T-helper 2 cell treated with Interferon-gamma antibody and Interleukin-4, amounts not matched to agents 5 μg/mL and 100 μg/mL, for 36 hours (primary cell): ENCODE results near the gene SERINC4.
A peak's percentile ranks its signal among the peaks of the same experiment; 100 is the strongest.

ENCODE experiments used
- DNase-seq: peaks from one replicate; pipeline ENCODE4 v3.0.0; 2021; ENCODE audit warnings: low spot score
- H3K27ac Mint-ChIP-seq: one replicate; pipeline ENCODE4 v1.8.0; 2021; ENCODE audit warnings: mild to moderate bottlenecking, mixed read lengths
- H3K27me3 Mint-ChIP-seq: one replicate; pipeline ENCODE4 v1.8.0; 2021; ENCODE audit warnings: low read depth, mixed read lengths
- H3K36me3 Mint-ChIP-seq: one replicate; pipeline ENCODE4 v1.8.0; 2021; ENCODE audit warnings: low read depth, mixed read lengths
- H3K4me1 Mint-ChIP-seq: one replicate; pipeline ENCODE4 v1.8.0; 2021; ENCODE audit warnings: low read depth, mixed read lengths
- H3K4me3 Mint-ChIP-seq: one replicate; pipeline ENCODE4 v1.8.0; 2022; ENCODE audit warnings: mild to moderate bottlenecking, moderate library complexity, mixed read lengths
- H3K9me3 Mint-ChIP-seq: one replicate; pipeline ENCODE4 v1.8.0; 2021; ENCODE audit warnings: mixed read lengths

The SERINC4 gene

DNA sequence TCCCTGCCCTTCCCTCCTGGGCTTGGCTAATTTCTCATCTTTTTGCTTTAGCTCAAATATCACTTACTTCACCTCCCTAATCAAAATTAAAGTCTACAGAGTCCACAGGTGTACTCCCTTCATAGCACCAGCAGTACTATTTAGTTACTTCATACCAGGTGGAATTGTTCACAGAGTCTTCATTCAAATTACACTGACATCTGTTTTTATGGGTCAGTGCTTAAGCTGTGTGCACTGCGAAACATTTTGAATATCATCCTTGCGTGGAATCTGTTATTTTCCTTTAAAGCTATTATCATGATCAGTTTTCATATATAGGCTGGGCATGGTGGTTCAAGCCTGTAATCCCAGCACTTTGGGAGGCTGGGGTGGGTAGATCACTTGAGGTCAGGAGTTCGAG lies 10.6 kb downstream of the SERINC4 start:
- Mint-ChIP-seq H3K36me3 (peaks cover 21% of the 10 kb centered on the region), H3K27me3 (no peaks in the 10 kb centered on the region), H3K9me3 (no peaks in the 10 kb centered on the region), H3K4me1 (peaks cover 17% of the 10 kb centered on the region), H3K27ac (no peak overlapping the region), H3K4me3 (no peak overlapping the region)
- no peak for DNase-seq

DNA sequence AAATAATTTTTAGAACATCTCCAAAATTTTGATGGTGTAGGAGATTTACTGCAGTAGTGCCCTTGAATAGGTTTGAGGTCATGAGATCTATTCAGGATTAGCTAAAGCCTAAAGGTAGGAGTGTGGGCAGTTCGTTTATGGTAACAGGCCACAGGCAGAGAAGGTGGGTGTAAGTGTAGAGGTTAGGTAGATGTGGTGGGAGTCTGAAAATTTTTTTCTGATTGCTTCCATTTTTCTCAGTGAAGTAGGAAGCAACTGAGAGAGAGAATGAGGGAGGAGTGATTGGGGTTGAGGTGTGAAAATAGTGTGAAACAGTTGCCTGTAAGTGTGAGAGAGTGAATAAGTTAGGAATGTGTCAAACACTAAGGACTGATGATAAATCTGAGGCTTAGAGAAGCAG lies 21.0 kb downstream of the SERINC4 start:
- peak overlapping the region; percentile 33 for H3K4me3 Mint-ChIP-seq
- no peaks in the 10 kb centered on the region for H3K9me3 Mint-ChIP-seq
- no peak overlapping the region for H3K27ac Mint-ChIP-seq
- H3K4me1 Mint-ChIP-seq = peaks cover 15% of the 10 kb centered on the region
- H3K27me3 Mint-ChIP-seq = peaks cover 15% of the 10 kb centered on the region
- no peak for DNase-seq
- peaks cover 3% of the 10 kb centered on the region for H3K36me3 Mint-ChIP-seq

DNA sequence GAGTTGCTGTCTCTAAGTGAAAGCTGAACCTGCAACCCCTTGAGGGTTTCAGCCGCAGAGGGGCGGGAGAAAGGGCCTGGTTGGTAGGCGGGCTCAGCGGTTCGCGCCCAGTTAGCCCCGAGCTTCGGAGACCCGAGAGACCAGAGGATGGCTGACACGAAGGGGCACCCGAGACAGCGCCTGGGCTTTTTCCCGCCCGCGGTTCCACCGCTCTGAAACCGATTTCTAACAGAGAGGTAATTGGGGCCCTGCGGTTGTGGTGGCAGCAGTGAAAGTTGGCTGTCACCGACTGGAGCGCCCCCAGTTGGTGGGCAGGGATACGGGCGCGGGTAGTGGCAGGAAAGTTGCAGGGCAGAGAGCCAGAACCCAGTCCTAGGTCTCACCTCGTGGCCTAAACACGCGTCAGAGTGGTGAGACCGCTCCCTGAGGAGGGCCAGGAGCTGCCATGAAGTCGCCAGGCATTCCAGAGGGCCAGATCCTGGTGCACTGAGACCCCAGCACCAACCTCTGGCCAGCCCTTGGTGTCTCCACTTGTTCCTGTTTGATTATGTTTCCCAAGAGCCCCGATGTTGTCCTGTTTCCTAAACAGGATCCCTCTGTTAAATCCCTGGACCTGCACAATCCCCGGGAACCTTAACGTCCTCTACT lies 22.6 kb downstream of the SERINC4 start:
- Mint-ChIP-seq H3K36me3 (peaks cover 9% of the 10 kb centered on the region), H3K27ac (peak overlapping the region; percentile 91), H3K27me3 (peaks cover 15% of the 10 kb centered on the region), H3K4me1 (peaks cover 15% of the 10 kb centered on the region), H3K4me3 (peak overlapping the region; percentile 93), H3K9me3 (no peaks in the 10 kb centered on the region)
- peak; percentile 87 for DNase-seq

GRCh38 chr15:43776718-43777266 lies 23.2 kb downstream of the SERINC4 start, which contains the start of gene ELL3:
Gene ELL3 (minus strand): TSS chr15:43776966. CDS start chr15:43776901, 65 bp downstream.
- peak; percentile 67 for DNase-seq
- Mint-ChIP-seq H3K9me3 (no peaks in the 10 kb centered on the region), H3K4me3 (peak within 1 kb of the TSS; percentile 93), H3K27ac (peak within 1 kb of the TSS; percentile 91), H3K4me1 (peaks cover 15% of the 10 kb centered on the region), H3K27me3 (peaks cover 11% of the 10 kb centered on the region), H3K36me3 (peaks cover 15% of the 10 kb centered on the region)

DNA sequence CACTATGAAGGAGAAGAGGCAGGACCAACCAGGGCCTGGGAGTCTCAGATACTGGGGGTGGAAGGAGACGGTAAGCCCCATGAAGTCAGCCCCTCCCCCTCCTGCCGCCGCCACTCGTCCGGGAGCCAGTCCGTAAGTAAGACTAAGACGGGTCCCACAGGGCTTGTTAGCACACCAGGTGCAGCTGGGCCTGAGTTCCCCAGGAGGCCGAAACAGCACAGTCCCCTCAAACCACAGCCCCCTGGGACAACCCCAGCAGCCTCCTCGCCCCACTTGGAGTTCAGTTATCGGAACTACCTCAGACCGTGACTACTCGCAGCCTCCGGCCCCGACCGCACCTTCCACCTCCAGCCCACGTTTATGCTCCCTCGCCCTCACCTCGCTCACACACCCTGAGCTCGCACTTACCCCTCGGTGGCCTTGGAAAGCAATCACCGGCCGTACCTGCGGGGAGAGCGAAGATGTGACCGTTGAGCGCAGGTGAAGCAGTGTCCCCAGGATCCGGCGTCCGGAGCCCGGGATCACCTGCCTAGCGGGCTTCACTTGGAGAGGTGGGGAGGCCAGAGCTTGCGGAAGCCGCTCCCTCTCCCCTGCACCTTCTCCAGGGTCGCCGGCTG lies 23.8 kb downstream of the SERINC4 start:
- peak overlapping the region; percentile 93 for H3K4me3 Mint-ChIP-seq
- H3K36me3 Mint-ChIP-seq = peaks cover 20% of the 10 kb centered on the region
- H3K4me1 Mint-ChIP-seq = peaks cover 15% of the 10 kb centered on the region
- H3K9me3 Mint-ChIP-seq = no peaks in the 10 kb centered on the region
- peaks cover 11% of the 10 kb centered on the region for H3K27me3 Mint-ChIP-seq
- no peak overlapping the region for H3K27ac Mint-ChIP-seq
- no peak for DNase-seq

- Mint-ChIP-seq H3K4me1 (peaks cover 15% of the 10 kb centered on the region), H3K4me3 (no peak overlapping the region), H3K27ac (peak overlapping the region; percentile 42), H3K27me3 (peaks cover 9% of the 10 kb centered on the region), H3K36me3 (peaks cover 25% of the 10 kb centered on the region), H3K9me3 (no peaks in the 10 kb centered on the region)
- no peak for DNase-seq
Observed at GRCh38 chr15:43775411-43775965, 24.5 kb downstream of the SERINC4 start.

GRCh38 chr15:43774062-43774461 lies 26.0 kb downstream of the SERINC4 start:
- Mint-ChIP-seq H3K4me3 (no peak overlapping the region), H3K27ac (no peak overlapping the region), H3K4me1 (peaks cover 15% of the 10 kb centered on the region), H3K36me3 (peaks cover 39% of the 10 kb centered on the region), H3K27me3 (peaks cover 4% of the 10 kb centered on the region), H3K9me3 (no peaks in the 10 kb centered on the region)
- no peak for DNase-seq

DNA sequence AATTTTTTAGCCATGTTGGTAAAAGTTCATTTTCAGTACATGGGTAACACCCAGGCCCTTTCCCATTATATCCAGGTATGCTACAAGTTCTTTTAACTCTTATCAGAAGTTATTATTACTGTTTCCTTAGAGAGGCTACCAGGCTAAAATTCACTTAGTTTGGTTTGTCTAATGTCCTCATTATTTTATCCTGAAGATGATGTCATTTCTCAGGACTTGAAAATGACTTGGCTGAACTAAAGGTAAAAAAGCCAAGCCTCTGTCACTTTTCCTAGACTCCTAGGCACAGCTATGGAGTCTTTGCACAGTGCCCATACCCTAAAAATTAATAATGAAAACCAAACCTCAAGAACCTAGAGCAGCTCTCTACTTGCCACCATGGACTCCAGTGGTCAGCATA lies 27.4 kb downstream of the SERINC4 start:
- DNase-seq = no peak
- H3K36me3 Mint-ChIP-seq = peaks cover 53% of the 10 kb centered on the region

DNA sequence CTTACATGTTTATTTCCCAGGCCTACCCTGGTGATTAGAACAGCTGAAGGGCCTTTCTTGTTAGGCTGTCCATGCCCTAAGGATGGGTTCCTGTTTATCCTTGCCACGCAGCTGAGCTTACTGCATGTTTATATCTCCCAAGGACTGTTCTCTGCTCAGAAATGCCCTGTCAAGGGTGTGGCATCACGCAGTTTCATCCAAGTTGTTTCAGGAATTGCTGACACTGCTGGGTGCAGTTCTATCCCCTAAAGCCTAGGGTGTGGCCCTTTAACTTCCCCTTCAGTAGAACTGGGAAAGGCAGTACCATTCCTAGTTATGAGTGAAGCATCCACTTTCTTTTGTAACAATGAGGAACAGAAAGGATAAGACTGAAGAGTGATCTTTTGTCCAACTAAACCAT lies 28.2 kb downstream of the SERINC4 start:
- Mint-ChIP-seq H3K36me3 (peaks cover 54% of the 10 kb centered on the region), H3K4me1 (peaks cover 7% of the 10 kb centered on the region), H3K9me3 (no peaks in the 10 kb centered on the region), H3K4me3 (no peak overlapping the region), H3K27me3 (no peaks in the 10 kb centered on the region), H3K27ac (no peak overlapping the region)
- no peak for DNase-seq

More for the DNA sequence above, 27.4 kb downstream of the SERINC4 start:
- no peaks in the 10 kb centered on the region for H3K9me3 Mint-ChIP-seq
- H3K27me3 Mint-ChIP-seq = no peaks in the 10 kb centered on the region
- no peak overlapping the region for H3K27ac Mint-ChIP-seq
- H3K4me1 Mint-ChIP-seq = peaks cover 11% of the 10 kb centered on the region
- no peak overlapping the region for H3K4me3 Mint-ChIP-seq

- H3K27ac Mint-ChIP-seq = peak overlapping the region; percentile 41
- no peak for DNase-seq
Observed at GRCh38 chr15:43769584-43770228, 30.3 kb downstream of the SERINC4 start.

DNA sequence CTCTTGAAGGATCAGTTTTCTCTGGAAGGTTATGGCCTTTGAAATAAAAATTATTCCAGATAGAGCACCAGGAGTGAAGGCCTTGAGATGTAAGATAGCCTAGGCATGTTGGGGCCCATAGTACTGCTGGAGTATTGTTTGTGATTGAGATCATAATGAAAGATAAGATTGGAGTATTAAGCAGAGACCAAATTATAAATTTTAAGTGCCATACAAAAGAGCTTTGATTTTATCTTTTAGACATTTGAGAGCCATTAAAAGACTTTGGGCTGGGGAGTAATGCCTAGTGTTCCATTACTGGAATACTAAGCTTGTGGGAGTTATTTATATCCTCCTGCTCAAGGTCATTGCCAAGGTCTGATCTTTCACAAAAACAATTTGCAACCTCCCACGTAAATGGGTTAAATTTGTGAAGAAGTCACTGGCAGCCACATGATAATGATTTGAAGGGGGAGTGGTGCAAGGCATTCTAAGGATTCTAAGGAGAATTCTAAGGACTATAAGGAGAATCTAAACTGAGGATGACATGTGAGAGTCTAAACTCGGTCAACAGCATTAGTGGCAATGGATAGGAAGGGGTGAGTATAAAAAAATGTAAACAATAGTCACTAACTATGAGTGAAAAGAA lies 36.1 kb downstream of the SERINC4 start:
- no peak overlapping the region for H3K27ac Mint-ChIP-seq
- H3K9me3 Mint-ChIP-seq = no peaks in the 10 kb centered on the region
- H3K36me3 Mint-ChIP-seq = peaks cover 65% of the 10 kb centered on the region
- no peak overlapping the region for H3K4me3 Mint-ChIP-seq
- no peak for DNase-seq
- H3K4me1 Mint-ChIP-seq = no peaks in the 10 kb centered on the region
- no peaks in the 10 kb centered on the region for H3K27me3 Mint-ChIP-seq

More at GRCh38 chr15:43769584-43770228, 30.3 kb downstream of the SERINC4 start:
- Mint-ChIP-seq H3K36me3 (peaks cover 72% of the 10 kb centered on the region), H3K4me3 (no peak overlapping the region), H3K4me1 (peaks cover 1% of the 10 kb centered on the region), H3K9me3 (no peaks in the 10 kb centered on the region), H3K27me3 (no peaks in the 10 kb centered on the region)

- H3K9me3 Mint-ChIP-seq = no peaks in the 10 kb centered on the region
- peaks cover 59% of the 10 kb centered on the region for H3K36me3 Mint-ChIP-seq
- H3K27me3 Mint-ChIP-seq = no peaks in the 10 kb centered on the region
- no peak for DNase-seq
- H3K4me1 Mint-ChIP-seq = no peaks in the 10 kb centered on the region
- H3K27ac Mint-ChIP-seq = no peak overlapping the region
- no peak overlapping the region for H3K4me3 Mint-ChIP-seq
Observed at GRCh38 chr15:43762824-43763223, 37.2 kb downstream of the SERINC4 start.

DNA sequence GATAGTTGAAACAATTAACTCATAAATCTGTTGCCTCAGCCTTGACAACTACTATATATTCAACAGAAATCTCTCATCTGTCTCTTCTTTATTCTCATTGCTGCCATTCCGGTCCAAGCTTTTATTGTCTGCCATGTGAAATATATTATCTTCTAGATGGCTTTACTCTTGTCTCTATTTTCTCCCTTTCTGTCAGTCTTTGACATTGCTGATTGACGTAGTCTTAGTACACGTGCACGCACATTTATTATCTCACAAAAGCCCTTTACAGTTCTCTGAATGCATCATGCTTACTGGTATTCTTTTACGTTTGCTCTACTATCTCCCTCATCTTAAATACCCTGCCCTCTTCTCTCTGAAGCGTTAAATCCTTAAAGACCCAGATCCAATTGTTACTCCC lies 48.1 kb downstream of the SERINC4 start:
- Mint-ChIP-seq H3K36me3 (peaks cover 62% of the 10 kb centered on the region), H3K27me3 (no peaks in the 10 kb centered on the region), H3K27ac (peak overlapping the region; percentile 49), H3K9me3 (no peaks in the 10 kb centered on the region), H3K4me1 (peaks cover 31% of the 10 kb centered on the region), H3K4me3 (peak overlapping the region; percentile 31)
- DNase-seq = no peak
